ENCODE results near the gene TIMM21.

GRCh38 chr18:74147491-74147778, 888 bp upstream of the TIMM21 start:
- TF ChIP-seq EZH2 (IDR thresholded peaks at IDR 0.05; ENCODE audit: borderline replicate concordance) (no peak), CTCF (IDR thresholded peaks at IDR 0.05; ENCODE audit: poor library complexity) (no peak)

All from hepatocyte (in vitro differentiated cells).